Measurements from ENCODE around the gene TAF4B.

DNA sequence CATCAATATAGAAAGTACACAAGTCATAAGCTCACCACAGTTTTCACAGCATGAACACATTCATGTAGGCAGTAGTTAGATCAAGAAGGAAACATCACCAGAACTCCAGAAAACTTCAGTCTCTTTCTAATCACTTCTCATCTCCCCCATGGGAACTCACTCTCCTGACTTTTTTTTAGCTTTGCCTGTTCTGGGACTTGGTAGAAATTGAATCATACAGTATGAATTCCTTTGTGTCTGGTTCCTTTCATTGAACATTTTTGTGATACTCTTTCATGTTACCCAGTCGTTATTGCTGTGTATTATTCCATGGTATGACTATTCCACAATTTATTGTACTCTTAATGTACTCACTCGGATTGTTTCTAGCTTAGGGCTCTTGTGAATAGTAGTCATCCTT, 160.2 kb downstream of the TAF4B start:
- TF ChIP-seq, protein P1, sequence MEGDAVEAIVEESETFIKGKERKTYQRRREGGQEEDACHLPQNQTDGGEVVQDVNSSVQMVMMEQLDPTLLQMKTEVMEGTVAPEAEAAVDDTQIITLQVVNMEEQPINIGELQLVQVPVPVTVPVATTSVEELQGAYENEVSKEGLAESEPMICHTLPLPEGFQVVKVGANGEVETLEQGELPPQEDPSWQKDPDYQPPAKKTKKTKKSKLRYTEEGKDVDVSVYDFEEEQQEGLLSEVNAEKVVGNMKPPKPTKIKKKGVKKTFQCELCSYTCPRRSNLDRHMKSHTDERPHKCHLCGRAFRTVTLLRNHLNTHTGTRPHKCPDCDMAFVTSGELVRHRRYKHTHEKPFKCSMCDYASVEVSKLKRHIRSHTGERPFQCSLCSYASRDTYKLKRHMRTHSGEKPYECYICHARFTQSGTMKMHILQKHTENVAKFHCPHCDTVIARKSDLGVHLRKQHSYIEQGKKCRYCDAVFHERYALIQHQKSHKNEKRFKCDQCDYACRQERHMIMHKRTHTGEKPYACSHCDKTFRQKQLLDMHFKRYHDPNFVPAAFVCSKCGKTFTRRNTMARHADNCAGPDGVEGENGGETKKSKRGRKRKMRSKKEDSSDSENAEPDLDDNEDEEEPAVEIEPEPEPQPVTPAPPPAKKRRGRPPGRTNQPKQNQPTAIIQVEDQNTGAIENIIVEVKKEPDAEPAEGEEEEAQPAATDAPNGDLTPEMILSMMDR (IDR thresholded peaks at IDR 0.05) = no peak
- no peak for TF ChIP-seq EP300 (IDR thresholded peaks at IDR 0.05)
- no peak for TF ChIP-seq POLR2AphosphoS5 (IDR thresholded peaks at IDR 0.05)
- TF ChIP-seq POLR2A (IDR thresholded peaks at IDR 0.05) = no peak
